GM12892 (cell line): ENCODE data around the gene FGD4.

Experiments used
- POLR2A ChIP-seq: IDR thresholded peaks from 2 replicates; pipeline ENCODE4 v1.6.1; 2011; ENCODE audit warnings: low read depth, low read length, control low read depth
- POLR2AphosphoS5 ChIP-seq: IDR thresholded peaks from 2 replicates; pipeline ENCODE4 v1.6.1; 2011; ENCODE audit warnings: low read depth, low read length, control low read depth
- TAF1 ChIP-seq: IDR thresholded peaks from 2 replicates; pipeline ENCODE4 v1.6.1; 2011; ENCODE audit warnings: low read depth, mild to moderate bottlenecking, control low read depth, low read length, borderline replicate concordance

DNA sequence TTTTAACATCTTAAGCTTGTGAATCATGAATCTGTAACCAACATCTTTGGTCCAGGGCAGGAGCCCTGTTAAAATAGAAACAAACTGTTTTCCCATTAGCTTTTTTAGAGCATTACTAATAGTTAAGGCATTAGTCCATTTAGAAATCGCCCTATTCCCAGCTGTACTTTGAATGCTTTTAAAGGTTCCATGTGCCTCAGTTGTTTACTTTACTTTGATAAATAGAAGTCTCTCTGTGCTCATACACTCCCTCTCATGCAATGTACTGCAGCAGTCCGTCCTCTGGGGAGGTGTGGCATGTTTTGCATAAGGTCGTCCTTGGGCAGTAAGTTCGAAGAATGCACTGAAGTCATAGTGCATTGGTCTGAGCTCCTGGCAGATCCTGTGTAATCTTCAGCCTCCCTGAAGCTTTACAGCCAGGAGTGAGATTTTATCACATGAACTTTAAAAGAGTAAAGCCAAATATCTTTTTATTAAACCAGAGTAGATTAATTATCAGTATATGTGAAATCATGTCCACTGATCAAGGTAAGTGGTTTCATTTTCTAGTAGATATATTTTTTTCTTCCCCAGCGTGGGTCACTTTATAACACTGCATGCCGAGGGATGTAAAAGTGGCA, 134.7 kb downstream of the FGD4 start:
- TF ChIP-seq POLR2A, result no peak
- no peak for TF ChIP-seq TAF1
- TF ChIP-seq POLR2AphosphoS5, result no peak
